Colon (tissue), 2 donors: ENCODE results near the gene ABHD17B.

ENCODE experiments used
- FAIRE-seq: peaks from 2 replicates; lab custom pipeline; 2012; peaks lifted over from hg19 to GRCh38; lab: Jason Lieb, UNC
- donor health status: control.
- donor health status: control.

Gene ABHD17B

DNA sequence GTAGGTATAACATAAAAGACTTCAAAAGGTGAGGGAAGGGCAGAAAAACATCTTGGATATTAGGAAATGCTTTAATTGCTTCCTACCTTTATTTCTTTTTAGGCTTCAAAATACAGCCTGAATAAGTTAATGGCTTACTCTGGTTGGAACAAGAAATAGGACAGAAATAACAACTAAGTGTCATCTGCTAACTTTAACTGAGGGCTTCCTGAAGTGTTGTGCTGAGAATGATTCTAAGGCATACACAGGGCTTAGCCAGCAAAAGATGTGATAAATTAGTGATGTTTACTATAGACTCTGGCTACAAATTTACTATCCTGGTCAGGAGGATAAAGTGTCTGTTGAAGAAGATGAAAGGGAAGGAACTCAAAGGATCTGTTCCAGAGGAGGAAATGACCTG, 34.2 kb downstream of the ABHD17B start:
- no peak for FAIRE-seq

DNA sequence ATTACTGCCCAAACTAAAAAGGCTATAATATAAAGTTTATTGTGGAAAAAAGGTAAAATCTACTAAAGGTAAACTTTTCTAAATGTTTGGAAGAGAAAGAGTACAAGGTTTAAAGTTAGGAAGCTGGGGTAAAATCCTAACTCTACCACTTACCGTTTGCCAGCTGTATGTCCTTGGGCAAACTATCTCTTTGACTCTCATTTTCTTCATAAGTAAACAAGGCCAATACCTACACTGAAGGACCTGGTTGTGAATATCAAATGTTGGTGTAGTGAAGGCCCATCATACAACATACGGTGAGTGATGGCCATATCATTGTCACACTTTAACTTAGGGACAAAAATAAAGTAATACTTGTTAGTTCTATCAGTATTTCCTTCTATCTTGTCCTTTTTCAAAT, 34.9 kb downstream of the ABHD17B start:
- no peak for FAIRE-seq

DNA sequence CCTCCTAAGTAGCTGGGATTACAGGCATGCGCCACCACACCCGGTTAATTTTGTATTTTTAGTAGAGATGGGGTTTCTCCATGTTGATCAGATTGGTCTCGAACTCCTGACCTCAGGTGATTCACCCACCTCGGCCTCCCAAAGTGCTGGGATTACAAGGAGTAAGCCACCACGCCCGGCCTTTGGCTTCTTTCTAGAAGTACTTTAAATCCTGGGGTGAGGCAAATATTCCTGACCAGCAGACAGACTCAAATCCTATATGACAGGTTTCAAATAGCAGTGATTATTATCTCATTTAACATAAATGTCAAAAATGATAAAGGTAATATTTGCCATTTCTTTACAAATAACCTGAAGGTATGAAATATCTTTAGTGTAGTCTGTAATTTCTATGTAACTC, 35.6 kb downstream of the ABHD17B start:
- FAIRE-seq, result no peak

DNA sequence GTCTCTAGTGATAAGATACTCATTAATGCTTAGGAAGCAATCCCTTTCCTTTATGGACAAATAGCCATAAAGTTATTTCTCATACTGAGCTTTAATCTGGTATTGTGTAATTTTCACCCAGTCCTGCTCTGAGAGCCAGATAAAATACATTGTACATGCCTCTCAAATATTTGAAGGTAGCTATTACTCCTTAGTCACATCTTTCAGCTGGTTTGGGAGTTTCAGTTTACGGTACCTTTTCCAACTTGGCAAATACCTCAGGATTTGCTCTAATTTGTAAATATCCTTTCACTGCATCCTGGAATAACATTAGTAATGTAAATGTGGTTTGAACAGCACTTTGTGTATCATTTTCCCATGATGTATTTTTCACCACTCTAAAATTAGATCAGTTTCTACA, 47.4 kb downstream of the ABHD17B start:
- no peak for FAIRE-seq

DNA sequence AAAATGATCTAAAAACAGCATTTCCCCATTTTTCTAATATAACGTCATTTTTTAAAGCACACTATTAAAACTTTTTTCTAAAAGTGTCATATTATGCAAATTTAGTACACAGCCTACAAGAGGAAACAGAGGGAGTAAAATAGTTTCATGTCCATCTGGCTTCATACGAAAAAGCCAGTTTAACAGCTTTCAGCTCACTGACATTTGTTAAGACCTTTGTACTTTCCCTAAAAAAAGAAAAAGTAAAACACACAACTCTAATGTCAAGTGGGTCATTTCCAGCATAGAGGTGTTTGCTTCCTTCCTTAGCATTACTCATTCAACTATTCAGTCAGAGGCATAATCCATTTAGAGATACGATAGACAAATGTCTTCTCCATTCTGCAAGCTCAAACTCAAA, 49.4 kb downstream of the ABHD17B start:
- FAIRE-seq, result no peak

DNA sequence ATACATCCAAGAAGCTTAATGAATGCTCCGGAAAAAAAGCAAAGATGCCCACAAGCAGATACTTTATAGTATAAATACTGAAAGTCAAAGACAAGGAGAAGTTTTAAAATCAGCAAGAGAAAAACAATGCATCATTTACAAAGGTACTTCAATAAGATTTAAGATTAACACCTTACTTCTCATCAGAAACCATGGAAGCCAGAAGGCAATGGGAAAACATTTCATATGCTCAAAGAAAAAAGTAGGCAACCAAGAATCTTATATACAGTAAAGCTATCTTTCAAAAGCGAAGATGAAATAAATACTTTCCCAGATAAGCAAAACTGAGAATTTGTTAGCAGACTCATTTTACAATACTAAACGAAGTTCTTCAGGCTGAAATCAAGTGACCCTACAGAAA, 51.1 kb downstream of the ABHD17B start:
- FAIRE-seq, result no peak

DNA sequence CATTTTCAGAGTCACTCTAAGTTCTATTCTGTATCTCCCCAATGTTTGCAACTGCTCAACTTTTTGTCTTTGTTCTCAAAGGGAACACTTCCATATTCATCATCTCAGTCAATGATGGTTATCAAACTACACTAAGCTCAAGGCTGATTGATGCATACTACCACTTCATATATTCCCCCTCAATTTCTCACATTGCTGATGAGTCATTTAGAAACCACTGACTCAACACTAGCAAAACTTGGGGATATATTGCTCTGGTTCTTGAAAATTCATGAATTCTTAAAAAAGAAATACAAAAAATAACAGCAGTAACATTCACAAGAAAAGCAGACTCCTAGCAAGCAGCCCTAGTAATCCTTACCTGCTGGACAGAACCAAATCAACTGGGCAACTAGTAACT, 52.2 kb downstream of the ABHD17B start:
- FAIRE-seq, result no peak

DNA sequence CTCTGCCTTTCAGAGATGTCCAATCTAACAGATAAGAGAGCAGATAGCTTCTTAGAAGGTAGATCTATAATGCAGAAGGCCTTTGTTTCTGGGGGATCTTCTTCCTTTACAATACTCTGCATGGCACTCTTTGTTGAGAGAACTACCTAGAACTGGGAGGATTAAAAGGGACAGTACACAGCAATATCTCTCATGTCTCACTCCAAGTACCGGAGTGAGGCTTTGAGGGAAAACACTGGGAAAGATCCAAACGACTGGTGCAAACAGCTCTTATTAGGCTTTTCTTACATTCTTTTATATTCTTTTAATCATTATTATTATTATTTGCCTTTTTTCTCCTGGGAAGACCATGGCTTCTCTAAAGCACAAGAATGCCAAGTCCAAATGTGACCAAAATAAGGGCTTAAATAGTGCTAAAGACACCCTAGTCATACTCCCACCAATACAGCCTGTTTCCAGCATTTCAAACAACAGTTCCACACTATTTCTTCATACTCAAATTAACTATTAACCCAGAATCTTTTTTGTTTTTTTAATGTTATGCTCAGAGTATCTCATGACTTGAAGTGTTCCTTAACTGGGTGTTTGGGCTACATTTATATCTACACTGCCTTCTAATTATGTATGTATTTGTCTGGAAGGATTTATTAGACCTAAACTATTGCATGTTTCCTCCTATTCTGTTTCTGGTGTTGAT, 52.7 kb downstream of the ABHD17B start:
- no peak for FAIRE-seq

DNA sequence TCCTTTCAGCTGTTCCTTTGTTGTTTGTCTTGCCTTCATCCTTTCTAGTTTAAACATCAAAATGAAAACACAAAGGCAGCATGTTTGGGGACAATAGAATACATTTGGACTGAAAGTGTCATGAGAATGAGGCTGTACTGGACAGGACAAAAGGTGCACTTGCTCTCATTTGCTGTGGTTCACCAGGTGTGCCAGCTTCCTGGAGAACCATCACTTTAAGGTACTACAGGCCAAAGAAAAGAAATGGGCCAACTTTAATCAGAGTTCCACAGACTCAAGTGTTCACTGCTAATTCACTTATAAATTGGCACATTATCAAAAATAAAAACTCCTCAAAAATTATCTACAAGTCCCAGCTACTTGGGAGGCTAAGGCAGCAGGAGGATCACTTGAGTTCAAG, 53.8 kb downstream of the ABHD17B start:
- no peak for FAIRE-seq

DNA sequence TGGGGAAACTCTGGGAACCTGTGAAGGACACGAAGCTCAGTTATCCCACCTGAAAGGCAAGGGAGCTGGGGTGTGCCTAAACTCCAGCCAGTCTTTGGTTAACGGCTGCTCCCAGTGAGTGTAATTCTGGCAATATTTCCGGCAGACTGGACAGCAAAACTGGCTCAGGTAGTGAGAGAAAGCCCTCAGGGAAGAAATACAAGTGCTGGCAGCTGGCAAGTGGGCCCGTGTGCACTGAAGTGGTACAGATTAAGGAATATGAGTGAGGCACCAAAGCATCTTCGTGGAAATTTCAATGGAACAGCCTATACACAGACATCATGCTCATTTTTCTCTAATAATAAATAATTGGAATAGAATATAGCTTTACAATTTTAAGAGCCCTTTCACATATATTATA, 56.2 kb downstream of the ABHD17B start:
- no peak for FAIRE-seq

DNA sequence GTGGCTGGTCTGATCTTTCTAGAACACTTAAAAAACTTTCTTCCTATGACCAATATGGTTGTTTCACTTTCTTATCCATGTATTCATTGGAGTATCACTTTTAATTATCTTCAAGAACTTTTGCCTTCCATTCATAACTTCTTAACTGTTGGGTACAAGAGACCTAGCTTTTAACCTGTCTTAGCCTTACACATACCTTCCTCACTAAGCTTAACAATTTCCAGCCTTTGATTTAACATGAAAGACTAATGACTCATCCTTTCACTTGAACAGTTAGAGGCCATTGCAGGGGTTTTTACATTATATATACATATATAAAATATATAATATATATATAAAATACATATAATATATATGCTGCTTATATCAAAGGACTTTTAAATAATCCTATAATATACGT, 57.9 kb downstream of the ABHD17B start:
- FAIRE-seq, result no peak

DNA sequence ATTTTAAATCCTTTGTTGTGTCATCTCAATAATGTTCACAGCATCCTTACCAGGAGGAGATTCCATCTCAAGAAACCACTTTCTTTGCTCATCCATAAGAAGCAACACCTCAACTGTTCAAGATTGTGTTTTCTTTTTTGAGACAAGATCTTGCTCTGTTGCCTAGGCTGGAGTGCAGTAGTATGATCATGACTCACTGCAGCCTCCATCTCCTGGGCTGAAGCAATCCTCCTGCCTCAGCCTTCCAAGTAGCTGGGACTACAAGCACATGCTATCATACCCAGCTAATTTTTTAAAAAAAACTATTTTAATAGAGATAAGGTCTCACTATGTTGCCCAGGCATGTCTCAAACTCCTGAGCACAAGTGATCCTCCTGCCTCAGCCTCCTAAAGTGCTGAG, 60.0 kb downstream of the ABHD17B start:
- no peak for FAIRE-seq

DNA sequence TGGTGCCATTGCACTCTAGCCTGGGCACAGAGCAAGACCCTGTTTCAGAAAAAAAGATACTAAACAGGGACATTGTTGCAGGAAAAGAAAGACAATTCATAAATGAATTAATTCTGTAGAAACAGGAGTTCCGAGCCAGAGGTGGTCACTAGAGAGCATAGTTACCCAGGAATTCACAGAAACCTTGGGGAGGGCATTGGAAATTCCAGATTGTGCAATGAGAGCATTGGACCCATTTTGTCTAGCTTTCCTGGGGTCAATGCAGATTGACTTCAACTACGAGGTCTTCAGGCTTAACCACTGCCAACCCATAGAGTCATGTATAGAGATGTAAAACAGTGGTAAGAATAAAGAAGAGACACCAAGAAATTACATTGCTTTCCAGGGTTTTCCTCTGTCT, 63.1 kb downstream of the ABHD17B start:
- FAIRE-seq, result no peak

DNA sequence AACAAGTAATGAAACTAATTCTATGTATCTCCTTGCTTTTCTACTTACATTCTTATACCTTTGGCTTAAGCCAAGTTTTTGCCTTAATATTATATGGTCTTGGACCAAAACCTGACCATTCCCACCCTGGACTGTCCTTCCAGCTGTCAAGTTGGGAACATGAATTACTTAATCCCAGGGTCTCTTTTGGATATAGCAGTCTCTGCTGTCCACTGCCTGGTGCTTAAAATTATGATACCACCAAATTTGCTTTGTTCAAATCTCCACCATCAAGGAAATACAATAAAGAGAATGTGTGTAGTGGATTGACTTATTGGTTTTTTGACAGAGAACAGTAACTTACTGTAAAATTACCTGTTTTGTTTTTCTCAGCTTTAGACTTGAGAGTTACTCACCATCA, 66.2 kb downstream of the ABHD17B start:
- FAIRE-seq, result no peak

DNA sequence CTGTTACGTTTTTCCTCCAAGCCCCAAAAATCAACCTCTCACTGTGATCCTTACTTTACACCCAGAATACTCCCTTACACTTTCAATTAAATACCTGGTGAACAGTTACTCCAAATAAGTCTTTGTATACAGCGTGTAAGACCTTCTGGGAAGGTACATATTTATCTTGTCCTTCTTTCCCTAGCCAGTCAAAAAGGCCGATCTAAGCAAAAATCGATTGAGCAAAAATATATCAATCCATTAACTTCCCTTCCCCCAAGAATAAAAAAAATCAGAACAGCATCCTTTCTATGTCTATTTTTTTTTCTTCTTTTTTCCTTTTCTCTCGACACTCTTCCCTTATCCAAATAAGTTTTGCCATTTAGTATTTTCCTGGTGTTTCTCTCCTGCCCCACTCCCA, 71.3 kb downstream of the ABHD17B start:
- no peak for FAIRE-seq

DNA sequence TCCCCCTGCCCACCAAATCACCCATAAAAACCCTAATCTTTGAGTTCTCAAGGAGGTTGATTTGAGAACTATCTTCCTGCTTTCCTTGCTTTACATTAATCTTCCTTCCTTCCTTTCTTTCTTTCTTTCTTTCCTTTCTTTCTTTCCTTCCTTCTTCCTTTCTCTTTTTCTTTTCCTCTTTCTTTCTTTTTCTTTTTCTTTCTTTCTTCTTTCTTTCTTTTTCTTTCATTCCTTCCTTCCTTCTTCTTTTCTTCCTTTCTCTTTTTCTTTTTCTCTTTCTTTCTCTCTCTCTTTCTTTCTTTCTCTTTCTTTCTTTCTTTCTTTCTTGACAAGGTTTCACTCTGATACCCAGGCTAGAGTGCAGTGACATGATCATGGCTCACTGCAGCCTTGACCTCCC, 75.4 kb downstream of the ABHD17B start:
- FAIRE-seq, result no peak

DNA sequence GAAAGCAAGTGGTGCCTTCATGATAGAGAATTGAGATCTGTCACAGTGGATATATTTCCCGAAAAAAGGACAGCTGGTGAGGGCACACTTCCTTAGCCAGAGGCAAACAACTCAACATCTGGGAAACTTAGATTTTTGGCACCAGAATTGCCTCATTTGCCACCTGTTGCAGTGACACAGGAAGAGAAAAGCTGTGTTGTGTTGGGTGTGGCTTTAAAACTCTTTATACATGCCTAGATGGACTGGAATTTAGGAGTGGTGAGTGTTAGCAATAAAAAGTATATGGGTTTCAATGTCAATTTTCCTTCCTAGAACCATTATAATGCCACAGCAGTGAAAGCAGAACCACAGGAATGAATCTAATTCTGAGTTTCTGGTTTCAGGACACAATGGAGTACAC, 80.1 kb downstream of the ABHD17B start:
- FAIRE-seq, result no peak

DNA sequence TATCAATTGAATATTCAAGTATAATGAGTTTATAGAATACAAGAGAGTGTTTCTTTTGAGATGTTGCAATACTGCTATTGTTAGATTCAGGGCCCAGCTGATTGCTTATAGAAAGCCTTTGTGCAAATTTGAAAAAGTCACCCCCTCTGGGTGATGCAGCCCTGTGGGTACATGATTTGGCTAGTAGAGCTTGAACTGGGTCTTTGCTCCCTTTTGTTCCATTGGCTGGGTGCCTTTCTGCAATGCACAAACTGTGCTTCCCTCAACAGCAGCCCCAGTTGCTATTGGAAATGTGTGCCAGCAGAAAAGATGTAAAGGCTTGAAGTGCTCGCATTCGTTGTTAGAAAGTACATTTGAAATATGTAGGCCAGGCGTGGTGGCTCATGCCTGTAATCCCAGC, 80.8 kb downstream of the ABHD17B start:
- FAIRE-seq, result no peak

DNA sequence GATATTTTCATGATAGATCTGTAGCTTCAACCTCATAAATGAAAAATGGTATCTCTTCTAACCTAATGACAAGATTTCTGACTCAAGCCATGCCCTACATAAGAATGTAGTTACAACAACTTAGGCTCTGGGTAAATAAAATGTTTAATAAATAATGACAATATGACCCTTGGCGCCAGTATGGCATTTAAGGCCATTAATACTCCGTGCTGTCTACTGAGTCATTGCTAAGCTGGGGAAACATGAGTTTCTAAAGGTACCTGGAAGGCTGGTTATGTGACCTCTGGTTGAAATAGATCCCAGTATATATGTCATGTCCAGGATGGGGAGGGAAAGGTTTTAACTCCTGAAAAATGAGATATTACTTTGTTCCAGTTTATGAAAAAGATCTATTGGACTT, 84.7 kb downstream of the ABHD17B start:
- FAIRE-seq, result no peak

DNA sequence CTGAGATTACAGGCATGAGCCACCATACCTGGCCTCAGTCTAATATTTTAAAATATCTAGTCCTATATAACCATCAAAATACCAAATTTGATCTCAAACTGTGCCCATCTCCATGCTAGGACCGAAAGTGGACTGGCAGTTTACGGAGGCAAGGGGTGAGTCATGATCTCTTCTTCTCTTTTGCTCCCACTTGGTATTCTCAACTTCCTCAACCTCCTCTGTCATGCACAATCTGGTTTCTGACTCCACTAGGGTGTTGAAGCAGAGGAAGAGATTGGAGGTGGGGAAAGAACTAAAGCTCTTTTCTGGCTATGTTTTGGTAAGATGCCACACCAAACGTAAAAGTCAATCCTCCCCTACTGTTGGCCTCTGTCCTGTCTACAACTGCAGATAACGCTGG, 86.7 kb downstream of the ABHD17B start:
- no peak for FAIRE-seq

DNA sequence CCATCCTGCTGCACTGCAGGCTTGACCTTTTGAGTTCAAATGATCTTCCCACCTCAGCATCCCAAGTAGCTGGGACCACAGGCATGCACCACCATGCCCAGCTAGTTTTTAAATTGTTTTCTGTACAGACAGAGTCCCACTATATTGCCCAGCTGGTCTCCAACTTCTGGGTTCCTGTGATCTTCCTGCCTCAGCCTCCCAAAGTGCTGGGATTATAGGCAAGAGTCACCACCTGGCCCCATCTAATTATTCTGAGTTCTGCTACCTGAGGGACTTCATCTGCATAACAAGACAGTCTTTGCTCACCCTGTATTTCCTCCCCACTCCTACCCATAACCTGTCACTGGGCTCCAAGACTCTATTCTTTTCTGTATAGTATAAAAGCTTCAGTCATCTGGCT, 88.1 kb downstream of the ABHD17B start:
- FAIRE-seq, result no peak

DNA sequence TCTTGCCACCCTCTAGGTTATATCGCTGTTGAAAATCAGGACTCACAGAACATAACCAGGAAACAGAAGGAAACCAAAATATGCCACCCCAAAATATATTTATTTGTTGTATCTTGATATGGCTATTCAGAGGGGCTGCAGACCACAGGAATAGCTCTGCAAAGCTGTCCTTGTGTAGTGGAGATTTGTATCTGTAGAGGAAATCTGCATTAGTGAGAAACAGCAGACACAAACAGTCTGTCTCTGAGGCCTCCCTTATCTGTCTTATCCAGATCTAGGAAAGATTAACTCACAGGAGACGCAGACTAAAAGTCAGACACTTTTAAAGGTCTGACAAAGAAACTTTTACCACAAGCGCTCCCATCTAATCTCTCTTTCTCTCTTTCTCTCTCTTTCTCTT, 88.5 kb downstream of the ABHD17B start:
- no peak for FAIRE-seq

DNA sequence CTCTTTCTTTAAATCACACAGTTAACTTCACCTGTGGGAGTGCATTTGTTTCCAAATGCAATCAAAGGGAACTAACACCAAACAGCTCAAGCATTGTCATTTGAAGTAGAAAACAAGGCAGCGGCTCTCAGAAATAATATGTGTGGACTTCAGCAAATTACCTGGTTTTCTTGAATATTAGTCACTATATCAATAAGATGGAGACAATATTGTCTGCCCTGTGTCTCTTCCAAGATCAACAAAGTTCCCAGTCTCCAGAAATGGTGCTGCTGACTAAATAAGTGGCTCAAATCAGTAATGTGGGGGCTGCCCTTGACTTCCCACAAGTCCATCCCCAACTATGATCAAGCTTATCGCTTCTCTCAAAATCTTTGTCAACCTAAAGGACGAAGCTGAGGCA, 89.6 kb downstream of the ABHD17B start:
- FAIRE-seq, result no peak

DNA sequence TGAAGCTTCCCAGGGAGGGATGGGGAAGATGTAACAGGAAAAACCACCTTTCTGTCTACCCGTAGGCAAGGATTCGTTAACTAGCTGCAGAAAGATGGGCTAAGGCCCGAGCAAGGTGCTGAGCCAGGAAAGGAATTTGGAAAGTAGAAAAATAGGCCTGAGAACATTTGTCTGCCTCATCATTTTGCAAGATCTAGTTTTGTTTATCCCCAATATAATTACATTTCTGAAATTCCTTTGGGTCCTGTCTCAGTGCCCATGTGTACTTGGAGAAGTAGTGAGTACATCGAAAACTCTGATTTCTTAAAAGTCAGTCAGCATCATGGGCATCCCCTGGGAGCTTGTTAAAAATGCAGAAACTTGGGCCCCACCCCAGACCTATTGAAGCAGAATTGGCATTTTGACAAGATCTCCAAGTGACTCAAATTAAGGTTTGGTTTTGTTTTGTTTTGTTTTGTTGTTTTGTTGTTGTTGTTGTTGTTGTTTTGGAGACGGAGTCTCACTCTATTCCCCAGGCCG, 90.5 kb downstream of the ABHD17B start:
- FAIRE-seq, result no peak
